ENCODE results near the gene SARM1. TPM values are rescaled to one million over a fixed set of nuclear protein-coding genes. Genes with fewer than 3 reads are reported as not detected.

The SARM1 gene
- total and polyA plus RNA-seq, 2 donors (not counting 3 experiments of a cell fraction or from before 2014, with no cell fraction given): 5.6 to 7.0 TPM

- ChIA-PET POLR2A (no interaction called here), CTCF (interaction anchor here (1.0 to 2.3 kb wide), 2 partner anchors 10 to 30 kb away, joined by 3 to 10 read pairs; no protein-coding TSS in a partner anchor)
- intact Hi-C loops (cut with micrococcal nuclease) (no loop called here), dilution Hi-C loops (cut with MboI; ENCODE audit: extremely low pct_ligation_motif_present, low sequenced_read_pairs) (no loop called here)
- DNase-seq (ENCODE audit: low read depth, low spot score): no peak
- FAIRE-seq: no peak
- no peaks in the 10 kb centered on the region for H3K9me1 ChIP-seq (replicated peaks; ENCODE audit: control insufficient read depth, extremely low read depth, insufficient read depth, low read length)
- no peak overlapping the region for H3K4me3 ChIP-seq (replicated peaks in 1 of 3; ENCODE audit: insufficient read depth in 1 of 3, low read depth in 1 of 3, low read length in 3 of 3)
- H4K20me1 ChIP-seq (replicated peaks; ENCODE audit: control insufficient read depth, extremely low read depth, insufficient read depth, low read length): no peaks in the 10 kb centered on the region
- H3K9ac ChIP-seq (replicated peaks; ENCODE audit: extremely low read depth, insufficient read depth, low read length): no peak overlapping the region
- no peaks in the 10 kb centered on the region for H3K36me3 ChIP-seq (ENCODE audit: control insufficient read depth in 2 of 2, extremely low read depth in 1 of 2, insufficient read depth in 2 of 2, low read length in 2 of 2)
- H3K4me2 ChIP-seq (ENCODE audit: insufficient read depth, low read length): no peak overlapping the region
- H2AFZ ChIP-seq (ENCODE audit: low read depth, low read length): no peak overlapping the region
- H3K27ac ChIP-seq (ENCODE audit: insufficient read depth, low read depth, low read length): no peak overlapping the region
- no peaks in the 10 kb centered on the region for H3K4me1 ChIP-seq (ENCODE audit: control insufficient read depth, extremely low read depth, insufficient read depth, low read length)
- peaks cover 0 to 4% of the 10 kb centered on the region in 2 experiments for H3K27me3 ChIP-seq (ENCODE audit: control insufficient read depth in 2 of 2, insufficient read depth in 2 of 2, low read length in 2 of 2)
- no peaks in the 10 kb centered on the region for H3K79me2 ChIP-seq (ENCODE audit: control insufficient read depth, insufficient read depth, low read length)
- TF ChIP-seq CTCF (IDR thresholded peaks at IDR 0.05; ENCODE audit: extremely low read depth in 1 of 2, insufficient read depth in 1 of 2, low read depth in 1 of 2, low read length in 2 of 2): peak; percentile 36 to 40
- no peak for TF ChIP-seq FOS (IDR thresholded peaks at IDR 0.05; ENCODE audit: borderline replicate concordance, insufficient read depth, low read length)
- no TSS peak for BruUV-seq (replicated peaks)
- H3K9me3 ChIP-seq (replicated peaks; ENCODE audit: control insufficient read depth, insufficient read depth, low read length): no peaks in the 10 kb centered on the region
These were observed 54.6 kb downstream of the SARM1 start for GRCh38 chr17:28426081-28426519.

- intact Hi-C loops (cut with micrococcal nuclease) (no loop called here), dilution Hi-C loops (cut with MboI; ENCODE audit: extremely low pct_ligation_motif_present, low sequenced_read_pairs) (no loop called here)
- Histone ChIP-seq H3K79me2 (ENCODE audit: control insufficient read depth, insufficient read depth, low read length) (no peaks in the 10 kb centered on the region), H3K4me2 (ENCODE audit: insufficient read depth, low read length) (no peak overlapping the region), H3K9me3 (replicated peaks; ENCODE audit: control insufficient read depth, insufficient read depth, low read length) (no peaks in the 10 kb centered on the region), H3K4me3 (replicated peaks in 1 of 3; ENCODE audit: insufficient read depth in 1 of 3, low read depth in 1 of 3, low read length in 3 of 3) (no peak overlapping the region), H3K27me3 (ENCODE audit: control insufficient read depth in 2 of 2, insufficient read depth in 2 of 2, low read length in 2 of 2) (peaks cover 0 to 4% of the 10 kb centered on the region in 2 experiments), H3K4me1 (ENCODE audit: control insufficient read depth, extremely low read depth, insufficient read depth, low read length) (no peaks in the 10 kb centered on the region), H3K9me1 (replicated peaks; ENCODE audit: control insufficient read depth, extremely low read depth, insufficient read depth, low read length) (no peaks in the 10 kb centered on the region), H3K36me3 (ENCODE audit: control insufficient read depth in 2 of 2, extremely low read depth in 1 of 2, insufficient read depth in 2 of 2, low read length in 2 of 2) (no peaks in the 10 kb centered on the region), H3K9ac (replicated peaks; ENCODE audit: extremely low read depth, insufficient read depth, low read length) (no peak overlapping the region), H4K20me1 (replicated peaks; ENCODE audit: control insufficient read depth, extremely low read depth, insufficient read depth, low read length) (no peaks in the 10 kb centered on the region), H2AFZ (ENCODE audit: low read depth, low read length) (no peak overlapping the region), H3K27ac (ENCODE audit: insufficient read depth, low read depth, low read length) (no peak overlapping the region)
- DNase-seq (ENCODE audit: low read depth, low spot score) (no peak), FAIRE-seq (no peak)
- no TSS peak for BruUV-seq (replicated peaks)
- ChIA-PET CTCF (no interaction called here), POLR2A (no interaction called here)
- TF ChIP-seq, protein P1, sequence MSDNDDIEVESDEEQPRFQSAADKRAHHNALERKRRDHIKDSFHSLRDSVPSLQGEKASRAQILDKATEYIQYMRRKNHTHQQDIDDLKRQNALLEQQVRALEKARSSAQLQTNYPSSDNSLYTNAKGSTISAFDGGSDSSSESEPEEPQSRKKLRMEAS (IDR thresholded peaks at IDR 0.05; ENCODE audit: insufficient read depth, insufficient read length): no peak
- TF ChIP-seq GATA2 (IDR thresholded peaks at IDR 0.05; ENCODE audit: insufficient read depth, insufficient read length, low read depth, low read length): no peak
- no peak for TF ChIP-seq CTCF (IDR thresholded peaks at IDR 0.05; ENCODE audit: extremely low read depth in 1 of 2, insufficient read depth in 1 of 2, low read depth in 1 of 2, low read length in 2 of 2)
- TF ChIP-seq EZH2 (IDR thresholded peaks at IDR 0.05; ENCODE audit: borderline replicate concordance, low read depth, low read length, severe bottlenecking): no peak
- TF ChIP-seq POLR2A (IDR thresholded peaks at IDR 0.05; ENCODE audit: low read depth, low read length): no peak
- TF ChIP-seq POLR2AphosphoS5 (IDR thresholded peaks at IDR 0.05; ENCODE audit: insufficient read depth, low read depth, low read length): no peak
- TF ChIP-seq FOS (IDR thresholded peaks at IDR 0.05; ENCODE audit: borderline replicate concordance, insufficient read depth, low read length): no peak
- no peak for TF ChIP-seq JUN (IDR thresholded peaks at IDR 0.05; ENCODE audit: borderline replicate concordance, insufficient read depth, insufficient read length, low read depth)
- TF ChIP-seq MYC (IDR thresholded peaks at IDR 0.05; ENCODE audit: low read depth, low read length): no peak
These were observed 55.9 kb downstream of the SARM1 start for GRCh38 chr17:28427371-28427770.
